Endothelial cell of umbilical vein (primary cell): ENCODE results near the gene UBR7. TPM values are rescaled to one million over a fixed set of nuclear protein-coding genes. Genes with fewer than 3 reads are reported as not detected.
"Not testable (repeated sequence)": the region's sequence is repeated elsewhere in the genome, so short reads cannot be mapped to it uniquely, and the experiment has no call there.

Source experiments
- BruUV-seq: library from RNA; stranded (reverse); fragments of 400-500 nt; replicated peaks from 2 replicates; lab custom pipeline; 2021; lab: Mats Ljungman, UMichigan
- CTCF ChIA-PET: fragments of 300-600, 350-600 bp; sonication (Branson Sonifier 250); formaldehyde crosslinking; loops from one replicate; lab custom pipeline; 2021; ENCODE audit warnings: antibody characterized with exemption, inconsistent platforms; lab: Charles Lee
- POLR2A ChIA-PET: fragments of 300-600, 350-600 bp; sonication (Branson Sonifier 250); formaldehyde crosslinking; loops from one replicate; lab custom pipeline; 2021; ENCODE audit warnings: antibody characterized with exemption, inconsistent platforms; lab: Charles Lee
- DNase-seq: peaks from one replicate; pipeline ENCODE4 v3.0.0-alpha.2; 2011; ENCODE audit warnings: low read depth, low spot score
- FAIRE-seq: peaks from 2 replicates; lab custom pipeline; 2011; peaks lifted over from hg19 to GRCh38; lab: Jason Lieb, UNC
- H2AFZ ChIP-seq: 2 replicates; pipeline ENCODE4 v1.6.0; 2012; ENCODE audit warnings: low read depth, low read length, control low read depth, inconsistent platforms
- H3K27ac ChIP-seq: 2 replicates; pipeline ENCODE4 v1.5.1; 2011; ENCODE audit warnings: low read depth, mild to moderate bottlenecking, control low read depth, low read length, moderate library complexity; ENCODE audit not compliant: insufficient read depth
- H3K27me3 ChIP-seq, 2 experiments: 2 replicates each; pipeline versions ENCODE4 v1.6.0 to v1.6.1; 2011; ENCODE audit warnings: low read length in 2 of 2, mixed read lengths in 1 of 2; ENCODE audit not compliant: control insufficient read depth in 2 of 2, insufficient read depth in 2 of 2
- H3K36me3 ChIP-seq, 2 experiments: 2 replicates in 1 of 2; 3 replicates in 1 of 2; pipeline ENCODE4 v1.5.1; 2011; ENCODE audit warnings: low read length in 2 of 2, mild to moderate bottlenecking in 1 of 2, moderate library complexity in 1 of 2; ENCODE audit not compliant: control insufficient read depth in 2 of 2, insufficient read depth in 2 of 2; ENCODE audit errors: extremely low read depth in 1 of 2
- H3K4me1 ChIP-seq: 3 replicates; pipeline ENCODE4 v1.5.1; 2011; ENCODE audit warnings: mild to moderate bottlenecking, low read length; ENCODE audit not compliant: control insufficient read depth, insufficient read depth; ENCODE audit errors: extremely low read depth
- H3K4me2 ChIP-seq: 2 replicates; pipeline ENCODE4 v1.6.1; 2011; ENCODE audit warnings: low read length, control low read depth, mixed read lengths; ENCODE audit not compliant: insufficient read depth
- H3K4me3 ChIP-seq, 3 experiments: fragments of 200-600 bp in 1 of 3; sonication (generic), shearing (Covaris generic) in 1 of 3; replicated peaks in 1 of 3; 2 replicates each; pipeline ENCODE4 v1.5.1; 2011 to 2016; ENCODE audit warnings: control low read depth in 3 of 3, low read length in 3 of 3, mild to moderate bottlenecking in 2 of 3, inconsistent platforms in 1 of 3, low read depth in 1 of 3, moderate library complexity in 1 of 3; ENCODE audit not compliant: insufficient read depth in 1 of 3
- H3K79me2 ChIP-seq: 2 replicates; pipeline ENCODE4 v1.6.0; 2012; ENCODE audit warnings: low read length, inconsistent platforms; ENCODE audit not compliant: control insufficient read depth, insufficient read depth
- H3K9ac ChIP-seq: replicated peaks from 2 replicates; pipeline ENCODE3; 2011; ENCODE audit warnings: low read length, control low read depth; ENCODE audit not compliant: insufficient read depth; ENCODE audit errors: extremely low read depth
- H3K9me1 ChIP-seq: replicated peaks from 3 replicates; pipeline ENCODE4 v1.6.0; 2011; ENCODE audit warnings: mild to moderate bottlenecking, low read length; ENCODE audit not compliant: control insufficient read depth, insufficient read depth; ENCODE audit errors: extremely low read depth
- H3K9me3 ChIP-seq: replicated peaks from 2 replicates; pipeline ENCODE4 v1.5.1; 2012; ENCODE audit warnings: low read length, inconsistent platforms; ENCODE audit not compliant: control insufficient read depth, insufficient read depth
- H4K20me1 ChIP-seq: replicated peaks from 2 replicates; pipeline ENCODE3; 2011; ENCODE audit warnings: mild to moderate bottlenecking, low read length; ENCODE audit not compliant: control insufficient read depth, insufficient read depth; ENCODE audit errors: extremely low read depth
- EZH2 ChIP-seq: IDR thresholded peaks from 2 replicates; pipeline ENCODE4 v1.6.1; 2012; ENCODE audit warnings: borderline replicate concordance, low read depth, mild to moderate bottlenecking, moderate library complexity, low read length, inconsistent platforms; ENCODE audit not compliant: severe bottlenecking
- FOS ChIP-seq: IDR thresholded peaks from 2 replicates; pipeline ENCODE4 v1.6.1; 2011; ENCODE audit warnings: mild to moderate bottlenecking, low read length, moderate library complexity, borderline replicate concordance; ENCODE audit not compliant: insufficient read depth
- GATA2 ChIP-seq: IDR thresholded peaks from 2 replicates; pipeline ENCODE4 v1.7.0; 2011; ENCODE audit warnings: low read depth, mild to moderate bottlenecking, moderate library complexity, mixed read lengths, low read length; ENCODE audit not compliant: insufficient read length, insufficient read depth
- JUN ChIP-seq: IDR thresholded peaks from 2 replicates; pipeline ENCODE4 v1.6.1; 2011; ENCODE audit warnings: borderline replicate concordance, low read depth; ENCODE audit not compliant: insufficient read length, insufficient read depth
- MAX ChIP-seq: IDR thresholded peaks from 2 replicates; pipeline ENCODE4 v1.6.1; 2011; ENCODE audit not compliant: insufficient read depth, insufficient read length
- MYC ChIP-seq: IDR thresholded peaks from one replicate; pipeline ENCODE4 v1.6.1; 2011; ENCODE audit warnings: mild to moderate bottlenecking, low read depth, low read length
- POLR2A ChIP-seq: IDR thresholded peaks from 2 replicates; pipeline ENCODE4 v1.6.1; 2012; ENCODE audit warnings: low read depth, mild to moderate bottlenecking, control low read depth, low read length
- POLR2AphosphoS5 ChIP-seq: IDR thresholded peaks from 2 replicates; pipeline ENCODE4 v1.6.1; 2012; ENCODE audit warnings: low read depth, mild to moderate bottlenecking, control low read depth, low read length, moderate library complexity; ENCODE audit not compliant: insufficient read depth
- dilution Hi-C: fragments of 300-500 bp; cut with MboI; formaldehyde crosslinking; loops from one replicate; pipeline ENCODE4 v1.15.0; 2019; ENCODE audit warnings: low sequenced_read_pairs; ENCODE audit not compliant: extremely low pct_ligation_motif_present
- intact Hi-C: fragments of 100-400 bp; cut with micrococcal nuclease; formaldehyde crosslinking; loops from one replicate; pipeline ENCODE4 v1.10.0; 2022
- polyA plus RNA-seq, 4 experiments: library from polyadenylated mRNA; depleted of rRNA in 3 of 4; stranded (reverse) in 3 of 4; unstranded in 1 of 4; fragments of >200 nt; gene quantifications; 2 replicates each; pipeline versions ENCODE4 v1.2.1 to v1.2.3, GENCODE V29; 2011 to 2012; ENCODE audit warnings: missing spikeins in 1 of 4
- total RNA-seq: library from RNA; stranded (reverse); gene quantifications from 2 replicates; pipeline ENCODE4 v1.2.3, GENCODE V29; 2021
- TF ChIP-seq, protein P1 (sequence below), 2 donors: IDR thresholded peaks; 1 replicate in 1 of 2; 2 replicates in 1 of 2; pipeline ENCODE4 v1.5.1; 2011; ENCODE audit warnings: low read length in 2 of 2, mild to moderate bottlenecking in 2 of 2, moderate library complexity in 2 of 2, control low read depth in 1 of 2, inconsistent platforms in 1 of 2, low read depth in 1 of 2; ENCODE audit not compliant: insufficient read depth in 1 of 2; ENCODE audit errors: extremely low read depth in 1 of 2

Gene UBR7
- total and polyA plus RNA-seq, 2 donors (not counting 3 experiments of a cell fraction or from before 2014, with no cell fraction given) = 16.8 to 24.1 TPM

DNA sequence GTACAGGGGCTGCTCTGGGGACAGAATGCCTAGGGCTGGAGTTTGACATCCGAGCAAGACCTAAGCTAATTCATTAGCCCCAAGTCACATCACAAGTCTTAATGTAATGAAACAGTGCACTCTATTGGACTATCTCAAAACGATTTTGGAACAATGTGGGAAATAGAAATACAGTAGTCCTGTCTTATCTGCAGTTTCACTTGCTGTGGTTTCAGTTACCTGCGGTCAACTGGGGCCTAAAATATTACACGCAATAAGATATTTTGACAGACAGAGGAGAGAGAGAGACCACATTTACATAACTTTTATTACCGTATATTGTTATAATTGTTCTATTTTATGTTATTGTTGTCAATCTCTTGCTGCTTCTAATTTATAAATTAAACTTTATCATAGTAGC is 43.5 kb upstream of the UBR7 start:
- no peaks in the 10 kb centered on the region for H3K27me3 ChIP-seq
- intact Hi-C loops = no loop called here
- no peak overlapping the region for H2AFZ ChIP-seq
- POLR2A ChIA-PET = no interaction called here
- H3K9ac ChIP-seq = no peak overlapping the region
- TF ChIP-seq EZH2 = no peak
- no peak for TF ChIP-seq JUN
- TF ChIP-seq, protein P1, sequence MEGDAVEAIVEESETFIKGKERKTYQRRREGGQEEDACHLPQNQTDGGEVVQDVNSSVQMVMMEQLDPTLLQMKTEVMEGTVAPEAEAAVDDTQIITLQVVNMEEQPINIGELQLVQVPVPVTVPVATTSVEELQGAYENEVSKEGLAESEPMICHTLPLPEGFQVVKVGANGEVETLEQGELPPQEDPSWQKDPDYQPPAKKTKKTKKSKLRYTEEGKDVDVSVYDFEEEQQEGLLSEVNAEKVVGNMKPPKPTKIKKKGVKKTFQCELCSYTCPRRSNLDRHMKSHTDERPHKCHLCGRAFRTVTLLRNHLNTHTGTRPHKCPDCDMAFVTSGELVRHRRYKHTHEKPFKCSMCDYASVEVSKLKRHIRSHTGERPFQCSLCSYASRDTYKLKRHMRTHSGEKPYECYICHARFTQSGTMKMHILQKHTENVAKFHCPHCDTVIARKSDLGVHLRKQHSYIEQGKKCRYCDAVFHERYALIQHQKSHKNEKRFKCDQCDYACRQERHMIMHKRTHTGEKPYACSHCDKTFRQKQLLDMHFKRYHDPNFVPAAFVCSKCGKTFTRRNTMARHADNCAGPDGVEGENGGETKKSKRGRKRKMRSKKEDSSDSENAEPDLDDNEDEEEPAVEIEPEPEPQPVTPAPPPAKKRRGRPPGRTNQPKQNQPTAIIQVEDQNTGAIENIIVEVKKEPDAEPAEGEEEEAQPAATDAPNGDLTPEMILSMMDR (IDR thresholded peaks at IDR 0.05; ENCODE audit: extremely low read depth in 1 of 2, insufficient read depth in 1 of 2, low read depth in 1 of 2, low read length in 2 of 2) = no peak
- no peak for TF ChIP-seq GATA2
- TF ChIP-seq POLR2AphosphoS5 = no peak
- TF ChIP-seq POLR2A = no peak
- no peak for TF ChIP-seq FOS
- TF ChIP-seq MAX = no peak
- TF ChIP-seq MYC = no peak
- no peaks in the 10 kb centered on the region for H3K4me1 ChIP-seq
- H4K20me1 ChIP-seq = no peaks in the 10 kb centered on the region
- no peak overlapping the region for H3K27ac ChIP-seq
- no peaks in the 10 kb centered on the region for H3K9me1 ChIP-seq
- no TSS peak for BruUV-seq
- no peaks in the 10 kb centered on the region for H3K79me2 ChIP-seq
- no peak overlapping the region for H3K4me2 ChIP-seq
- dilution Hi-C loops = no loop called here
- DNase-seq = no peak
- FAIRE-seq = no peak
- no peak overlapping the region for H3K4me3 ChIP-seq
- no peaks in the 10 kb centered on the region for H3K36me3 ChIP-seq
- CTCF ChIA-PET = interaction anchor here (0.9 to 2.1 kb wide), 4 partner anchors 14 to 477 kb away, joined by 3 to 6 read pairs (median 5); no protein-coding TSS in a partner anchor
- H3K9me3 ChIP-seq = no peaks in the 10 kb centered on the region

GRCh38 chr14:93165271-93166265 is 41.5 kb upstream of the UBR7 start:
- CTCF ChIA-PET = interaction anchor here (0.8 kb wide), 1 partner anchor 12 kb away, joined by 3 read pairs; no protein-coding TSS in a partner anchor
- H3K9ac ChIP-seq, FAIRE-seq, H3K27me3 ChIP-seq, dilution Hi-C loops, H3K4me1 ChIP-seq, H3K9me3 ChIP-seq, H3K9me1 ChIP-seq, H3K4me2 ChIP-seq, POLR2A ChIA-PET, H3K27ac ChIP-seq, intact Hi-C loops, H4K20me1 ChIP-seq, H2AFZ ChIP-seq, H3K36me3 ChIP-seq, H3K79me2 ChIP-seq, BruUV-seq, DNase-seq, H3K4me3 ChIP-seq: not testable (repeated sequence)
